GM10847 (cell line): ENCODE data around the gene THEM5.

Source experiments
- POLR2A ChIP-seq: IDR thresholded peaks from 2 replicates; pipeline ENCODE4 v1.6.1; 2011; ENCODE audit not compliant: insufficient read length; ENCODE audit errors: extremely low read depth

Gene THEM5

GRCh38 chr1:151799179-151800022 lies 54.1 kb downstream of the THEM5 start:
- TF ChIP-seq POLR2A = no peak

GRCh38 chr1:151798571-151798970 lies 54.9 kb downstream of the THEM5 start:
- TF ChIP-seq POLR2A = no peak
